Progenitor cell of endocrine pancreas (in vitro differentiated cells): ENCODE results near the gene KRT35. TPM values are rescaled to one million over a fixed set of nuclear protein-coding genes. Genes with fewer than 3 reads are reported as not detected.
A peak's percentile ranks its signal among the peaks of the same experiment; 100 is the strongest.

ENCODE experiments used
- DNase-seq: peaks from one replicate; pipeline ENCODE4 v3.0.0; 2021; ENCODE audit warnings: low spot score; ENCODE audit not compliant: unreplicated experiment
- H3K27ac Mint-ChIP-seq: 2 replicates; pipeline ENCODE4 v1.8.0; 2021; ENCODE audit warnings: mild to moderate bottlenecking, moderate library complexity, mixed read lengths
- H3K27me3 Mint-ChIP-seq: 2 replicates; pipeline ENCODE4 v1.8.0; 2021; ENCODE audit warnings: mixed read lengths
- H3K36me3 Mint-ChIP-seq: 2 replicates; pipeline ENCODE4 v1.8.0; 2022; ENCODE audit warnings: mixed read lengths; ENCODE audit not compliant: insufficient read depth
- H3K4me1 Mint-ChIP-seq: 2 replicates; pipeline ENCODE4 v1.8.0; 2021; ENCODE audit warnings: low read depth, mixed read lengths
- H3K4me3 Mint-ChIP-seq: 2 replicates; pipeline ENCODE4 v1.8.0; 2021; ENCODE audit warnings: low read depth, mild to moderate bottlenecking, moderate library complexity, mixed read lengths
- H3K9me3 Mint-ChIP-seq: 2 replicates; pipeline ENCODE4 v1.8.0; 2021; ENCODE audit warnings: low read depth, mixed read lengths
- CTCF ChIP-seq: fragments of 200-600 bp; sonication (generic); IDR thresholded peaks from one replicate; pipeline ENCODE4 v1.5.0; 2021; ENCODE audit warnings: antibody characterized with exemption, mild to moderate bottlenecking; ENCODE audit not compliant: unreplicated experiment
- total RNA-seq: library from RNA; stranded (reverse); gene quantifications from 2 replicates; pipeline ENCODE4 v1.2.1, GENCODE V29; 2021

The KRT35 gene
- total RNA-seq, 1 donor from 2014 or later: not detected

- Mint-ChIP-seq H3K27ac (peak overlapping the region; percentile 83), H3K4me3 (no peak overlapping the region), H3K4me1 (peaks cover 56% of the 10 kb centered on the region), H3K36me3 (peaks cover 27% of the 10 kb centered on the region), H3K9me3 (no peaks in the 10 kb centered on the region), H3K27me3 (no peaks in the 10 kb centered on the region)
- DNase-seq: no peak
- no peak for TF ChIP-seq CTCF
These were observed 43.3 kb upstream of the KRT35 start for GRCh38 chr17:41524261-41524660.

- Mint-ChIP-seq H3K27me3 (no peaks in the 10 kb centered on the region), H3K4me3 (no peak overlapping the region), H3K36me3 (peaks cover 27% of the 10 kb centered on the region), H3K4me1 (peaks cover 56% of the 10 kb centered on the region), H3K27ac (peak overlapping the region; percentile 83), H3K9me3 (no peaks in the 10 kb centered on the region)
- no peak for TF ChIP-seq CTCF
- no peak for DNase-seq
These were observed 42.8 kb upstream of the KRT35 start for GRCh38 chr17:41523787-41524186.

GRCh38 chr17:41523225-41523593 is 42.3 kb upstream of the KRT35 start:
- Mint-ChIP-seq H3K27ac (peak overlapping the region; percentile 83), H3K27me3 (no peaks in the 10 kb centered on the region), H3K4me3 (no peak overlapping the region), H3K36me3 (peaks cover 27% of the 10 kb centered on the region), H3K9me3 (no peaks in the 10 kb centered on the region), H3K4me1 (peaks cover 51% of the 10 kb centered on the region)
- no peak for TF ChIP-seq CTCF
- DNase-seq: no peak

GRCh38 chr17:41522301-41523224 is 41.6 kb upstream of the KRT35 start:
- peaks cover 27% of the 10 kb centered on the region for H3K36me3 Mint-ChIP-seq
- peaks cover 51% of the 10 kb centered on the region for H3K4me1 Mint-ChIP-seq
- no peak overlapping the region for H3K4me3 Mint-ChIP-seq

More at GRCh38 chr17:41522301-41523224, 41.6 kb upstream of the KRT35 start:
- H3K9me3 Mint-ChIP-seq: no peaks in the 10 kb centered on the region
- no peak for TF ChIP-seq CTCF
- peak overlapping the region; percentile 93 for H3K27ac Mint-ChIP-seq
- DNase-seq: no peak
- no peaks in the 10 kb centered on the region for H3K27me3 Mint-ChIP-seq
